Activated T-cell treated with anti-CD3 and anti-CD28 coated beads, Interleukin-2, amount 50 U/mL, for 72 hours (primary cell): ENCODE measurements around the gene PARD3B. TPM values are rescaled to one million over a fixed set of nuclear protein-coding genes. Genes with fewer than 3 reads are reported as not detected.

Experiments used
- ATAC-seq, 2 donors: fragments of 150-1000 bp; cut with Tn5 transposase; replicated peaks in 1 of 2; 2 replicates each; pipeline ENCODE4 v1.10.0; 2021; ENCODE audit warnings: moderate library complexity in 2 of 2, mild to moderate bottlenecking in 1 of 2
- DNase-seq, 2 donors: peaks; one replicate each; pipeline ENCODE4 v3.0.0; 2021 to 2022; ENCODE audit warnings: mixed read lengths in 1 of 2
- H3K27ac Mint-ChIP-seq: one replicate; pipeline ENCODE4 v1.8.0; 2022; ENCODE audit warnings: mild to moderate bottlenecking, moderate library complexity, mixed read lengths
- H3K27me3 Mint-ChIP-seq: one replicate; pipeline ENCODE4 v1.8.0; 2022; ENCODE audit warnings: low read depth, mixed read lengths
- H3K36me3 Mint-ChIP-seq, 2 donors: one replicate each; pipeline ENCODE4 v1.8.0; 2022; ENCODE audit warnings: mixed read lengths in 2 of 2, mild to moderate bottlenecking in 1 of 2; ENCODE audit not compliant: insufficient read depth in 2 of 2
- H3K4me1 Mint-ChIP-seq: one replicate; pipeline ENCODE4 v1.8.0; 2022; ENCODE audit warnings: low read depth, mixed read lengths
- H3K4me3 Mint-ChIP-seq, 2 donors: one replicate each; pipeline ENCODE4 v1.8.0; 2022; ENCODE audit warnings: mild to moderate bottlenecking in 2 of 2, mixed read lengths in 2 of 2, moderate library complexity in 2 of 2
- H3K9me3 Mint-ChIP-seq, 2 donors: one replicate each; pipeline ENCODE4 v1.8.0; 2022; ENCODE audit warnings: mixed read lengths in 2 of 2
- total RNA-seq, 2 donors: library from RNA; stranded (reverse); gene quantifications; one replicate each; pipeline ENCODE4 v1.2.3, GENCODE V29; 2022

Gene PARD3B
- total RNA-seq, 2 donors from 2014 or later, result 0.74 to 0.96 TPM

- H3K27me3 Mint-ChIP-seq, result no peaks in the 10 kb centered on the region
- no peak overlapping the region for H3K27ac Mint-ChIP-seq
- peaks cover 0 to 2% of the 10 kb centered on the region in 2 donors for H3K9me3 Mint-ChIP-seq
- ATAC-seq (no peak), DNase-seq (no peak)
- H3K4me3 Mint-ChIP-seq, result no peak overlapping the region
- H3K4me1 Mint-ChIP-seq, result no peaks in the 10 kb centered on the region
- H3K36me3 Mint-ChIP-seq, result no peaks in the 10 kb centered on the region
Measured at GRCh38 chr2:205427112-205427511, 881.8 kb downstream of the PARD3B start.

- Mint-ChIP-seq H3K36me3 (no peaks in the 10 kb centered on the region), H3K9me3 (no peaks in the 10 kb centered on the region), H3K4me1 (no peaks in the 10 kb centered on the region), H3K27me3 (no peaks in the 10 kb centered on the region), H3K27ac (no peak overlapping the region), H3K4me3 (no peak overlapping the region)
- ATAC-seq (no peak), DNase-seq (no peak)
Measured at GRCh38 chr2:205428811-205429210, 883.5 kb downstream of the PARD3B start.

- H3K4me1 Mint-ChIP-seq, result no peaks in the 10 kb centered on the region
- H3K9me3 Mint-ChIP-seq, result peaks cover 0 to 7% of the 10 kb centered on the region in 2 donors
- DNase-seq, result no peak
- H3K27ac Mint-ChIP-seq, result no peak overlapping the region
- H3K27me3 Mint-ChIP-seq, result no peaks in the 10 kb centered on the region
- H3K36me3 Mint-ChIP-seq, result no peaks in the 10 kb centered on the region
- no peak overlapping the region for H3K4me3 Mint-ChIP-seq
- no peak for ATAC-seq
Measured at GRCh38 chr2:205435970-205436369, 890.7 kb downstream of the PARD3B start.

GRCh38 chr2:205438241-205438640, 893.0 kb downstream of the PARD3B start:
- no peak overlapping the region for H3K27ac Mint-ChIP-seq
- DNase-seq (no peak), ATAC-seq (no peak)
- H3K9me3 Mint-ChIP-seq, result peaks cover 0 to 7% of the 10 kb centered on the region in 2 donors
- H3K36me3 Mint-ChIP-seq, result no peaks in the 10 kb centered on the region
- H3K4me1 Mint-ChIP-seq, result no peaks in the 10 kb centered on the region
- no peak overlapping the region for H3K4me3 Mint-ChIP-seq
- H3K27me3 Mint-ChIP-seq, result no peaks in the 10 kb centered on the region

- H3K9me3 Mint-ChIP-seq, result peaks cover 0 to 7% of the 10 kb centered on the region in 2 donors
- H3K27me3 Mint-ChIP-seq, result no peaks in the 10 kb centered on the region
- H3K4me1 Mint-ChIP-seq, result no peaks in the 10 kb centered on the region
- ATAC-seq (no peak), DNase-seq (no peak)
- no peaks in the 10 kb centered on the region for H3K36me3 Mint-ChIP-seq
- H3K4me3 Mint-ChIP-seq, result no peak overlapping the region
- H3K27ac Mint-ChIP-seq, result no peak overlapping the region
Measured at GRCh38 chr2:205439621-205440020, 894.3 kb downstream of the PARD3B start.

- ATAC-seq (no peak), DNase-seq (no peak)
- Mint-ChIP-seq H3K4me1 (no peaks in the 10 kb centered on the region), H3K9me3 (peaks cover 0 to 7% of the 10 kb centered on the region in 2 donors), H3K4me3 (no peak overlapping the region), H3K36me3 (no peaks in the 10 kb centered on the region), H3K27me3 (no peaks in the 10 kb centered on the region), H3K27ac (no peak overlapping the region)
Measured at GRCh38 chr2:205441524-205441923, 896.2 kb downstream of the PARD3B start.

GRCh38 chr2:205448189-205448588, 902.9 kb downstream of the PARD3B start:
- H3K9me3 Mint-ChIP-seq, result no peaks in the 10 kb centered on the region
- no peaks in the 10 kb centered on the region for H3K27me3 Mint-ChIP-seq
- no peaks in the 10 kb centered on the region for H3K4me1 Mint-ChIP-seq
- H3K27ac Mint-ChIP-seq, result no peak overlapping the region
- DNase-seq, result no peak
- H3K4me3 Mint-ChIP-seq, result no peak overlapping the region
- no peaks in the 10 kb centered on the region for H3K36me3 Mint-ChIP-seq
- ATAC-seq, result no peak

GRCh38 chr2:205451901-205452512, 906.7 kb downstream of the PARD3B start:
- no peak for DNase-seq
- H3K4me3 Mint-ChIP-seq, result no peak overlapping the region
- no peaks in the 10 kb centered on the region for H3K4me1 Mint-ChIP-seq
- no peaks in the 10 kb centered on the region for H3K27me3 Mint-ChIP-seq
- H3K27ac Mint-ChIP-seq, result no peak overlapping the region
- H3K9me3 Mint-ChIP-seq, result no peaks in the 10 kb centered on the region
- H3K36me3 Mint-ChIP-seq, result no peaks in the 10 kb centered on the region
- ATAC-seq, result no peak

- H3K27ac Mint-ChIP-seq, result no peak overlapping the region
- DNase-seq (no peak), ATAC-seq (no peak)
- H3K4me3 Mint-ChIP-seq, result no peak overlapping the region
- H3K4me1 Mint-ChIP-seq, result no peaks in the 10 kb centered on the region
- H3K27me3 Mint-ChIP-seq, result peaks cover 4% of the 10 kb centered on the region
- H3K9me3 Mint-ChIP-seq, result no peaks in the 10 kb centered on the region
- H3K36me3 Mint-ChIP-seq, result no peaks in the 10 kb centered on the region
Measured at GRCh38 chr2:205453202-205453601, 907.9 kb downstream of the PARD3B start.

- no peak for ATAC-seq
- Mint-ChIP-seq H3K4me3 (no peak overlapping the region), H3K36me3 (no peaks in the 10 kb centered on the region), H3K27me3 (peaks cover 11% of the 10 kb centered on the region), H3K4me1 (peaks cover 9% of the 10 kb centered on the region), H3K9me3 (no peaks in the 10 kb centered on the region), H3K27ac (no peak overlapping the region)
- DNase-seq, result no peak
Measured at GRCh38 chr2:205456682-205457081, 911.4 kb downstream of the PARD3B start.

- DNase-seq, result no peak
- no peak overlapping the region for H3K27ac Mint-ChIP-seq
- H3K9me3 Mint-ChIP-seq, result no peaks in the 10 kb centered on the region
- ATAC-seq, result no peak
- H3K27me3 Mint-ChIP-seq, result peaks cover 11% of the 10 kb centered on the region
- peaks cover 26% of the 10 kb centered on the region for H3K4me1 Mint-ChIP-seq
- H3K4me3 Mint-ChIP-seq, result no peak overlapping the region
- no peaks in the 10 kb centered on the region for H3K36me3 Mint-ChIP-seq
Measured at GRCh38 chr2:205460217-205460616, 914.9 kb downstream of the PARD3B start.

GRCh38 chr2:205461169-205461568, 915.9 kb downstream of the PARD3B start:
- no peaks in the 10 kb centered on the region for H3K9me3 Mint-ChIP-seq
- no peak for DNase-seq
- H3K27me3 Mint-ChIP-seq, result peaks cover 11% of the 10 kb centered on the region
- peak; percentile 27 to 38 for ATAC-seq
- no peaks in the 10 kb centered on the region for H3K36me3 Mint-ChIP-seq
- H3K27ac Mint-ChIP-seq, result no peak overlapping the region
- H3K4me3 Mint-ChIP-seq, result no peak overlapping the region
- H3K4me1 Mint-ChIP-seq, result peaks cover 26% of the 10 kb centered on the region

- H3K4me3 Mint-ChIP-seq, result no peak overlapping the region
- H3K36me3 Mint-ChIP-seq, result no peaks in the 10 kb centered on the region
- peaks cover 26% of the 10 kb centered on the region for H3K4me1 Mint-ChIP-seq
- ATAC-seq (peak; percentile 78 to 85), DNase-seq (peak; percentile 5 to 7)
- H3K27ac Mint-ChIP-seq, result no peak overlapping the region
- no peaks in the 10 kb centered on the region for H3K9me3 Mint-ChIP-seq
- peaks cover 11% of the 10 kb centered on the region for H3K27me3 Mint-ChIP-seq
Measured at GRCh38 chr2:205461678-205462665, 916.7 kb downstream of the PARD3B start.
